H1 (cell line): ENCODE data around the gene BEAN1. TPM values are rescaled to one million over a fixed set of nuclear protein-coding genes. Genes with fewer than 3 reads are reported as not detected.

ENCODE experiments used
- CTCF ChIA-PET: fragments of 300-600 bp; sonication (Branson Sonifier 250); formaldehyde crosslinking; loops from one replicate; lab custom pipeline; 2021; ENCODE audit not compliant: partially characterized antibody; lab: Charles Lee
- POLR2A ChIA-PET: fragments of 300-600 bp; sonication (Branson Sonifier 250); formaldehyde crosslinking; loops from one replicate; lab custom pipeline; 2021; ENCODE audit warnings: inconsistent platforms; ENCODE audit not compliant: partially characterized antibody; lab: Charles Lee
- DNase-seq, 2 experiments: peaks; one replicate each; pipeline versions ENCODE4 v3.0.0 to v3.0.0-alpha.2; 2010 to 2022; ENCODE audit warnings: low spot score in 2 of 2, low read depth in 1 of 2, mixed read lengths in 1 of 2
- FAIRE-seq: peaks from 2 replicates; lab custom pipeline; 2011; peaks lifted over from hg19 to GRCh38; lab: Jason Lieb, UNC
- H2AFZ ChIP-seq: 2 replicates; pipeline ENCODE4 v1.8.1; 2012; ENCODE audit warnings: low read length, inconsistent platforms
- H2AK5ac ChIP-seq: 2 replicates; pipeline ENCODE4 v1.6.1; 2013; ENCODE audit warnings: low read depth, low read length
- H2BK120ac ChIP-seq: replicated peaks from 2 replicates; pipeline ENCODE3; 2013; ENCODE audit warnings: low read depth, low read length, inconsistent platforms
- H2BK12ac ChIP-seq: 2 replicates; pipeline ENCODE4 v1.6.1; 2013; ENCODE audit warnings: low read depth, low read length
- H2BK15ac ChIP-seq: 2 replicates; pipeline ENCODE4 v1.6.1; 2013; ENCODE audit warnings: low read length
- H2BK20ac ChIP-seq: 2 replicates; pipeline ENCODE4 v1.6.1; 2013; ENCODE audit warnings: low read length
- H2BK5ac ChIP-seq: 2 replicates; pipeline ENCODE4 v1.6.1; 2013; ENCODE audit warnings: low read depth, low read length
- H3K14ac ChIP-seq: 2 replicates; pipeline ENCODE4 v1.6.1; 2013; ENCODE audit warnings: inconsistent platforms; ENCODE audit not compliant: insufficient read length
- H3K18ac ChIP-seq: 2 replicates; pipeline ENCODE4 v1.6.1; 2013; ENCODE audit warnings: low read length; ENCODE audit errors: extremely low read depth
- H3K23ac ChIP-seq: 2 replicates; pipeline ENCODE4 v1.6.1; 2013; ENCODE audit warnings: inconsistent platforms; ENCODE audit not compliant: insufficient read length
- H3K23me2 ChIP-seq: 2 replicates; pipeline ENCODE4 v1.6.1; 2013; ENCODE audit warnings: low read depth, low read length
- H3K27ac ChIP-seq: 2 replicates; pipeline ENCODE4 v1.6.1; 2011; ENCODE audit warnings: low read depth, low read length, inconsistent platforms
- H3K27me3 ChIP-seq, 4 experiments: replicated peaks in 1 of 4; 1 replicate in 1 of 4; 2 replicates in 3 of 4; pipeline versions ENCODE4 v1.6.1 to v1.8.1; 2011 to 2013; ENCODE audit warnings: low read length in 3 of 4, mild to moderate bottlenecking in 3 of 4, inconsistent platforms in 2 of 4, mixed read lengths in 2 of 4, moderate library complexity in 1 of 4; ENCODE audit not compliant: control insufficient read depth in 3 of 4, insufficient read depth in 3 of 4; ENCODE audit errors: extremely low read depth in 1 of 4
- H3K36me3 ChIP-seq, 4 experiments: 2 replicates each; pipeline versions ENCODE4 v1.6.1 to v1.8.1; 2011 to 2013; ENCODE audit warnings: mild to moderate bottlenecking in 4 of 4, low read length in 3 of 4, moderate library complexity in 2 of 4, control low read depth in 1 of 4, inconsistent platforms in 1 of 4; ENCODE audit not compliant: insufficient read depth in 4 of 4, control insufficient read depth in 2 of 4
- H3K4ac ChIP-seq: replicated peaks from 2 replicates; pipeline ENCODE3; 2013; ENCODE audit warnings: low read length, low read depth, mixed read lengths, inconsistent platforms; ENCODE audit not compliant: insufficient read length
- H3K4me1 ChIP-seq, 4 experiments: replicated peaks in 1 of 4; 1 replicate in 1 of 4; 2 replicates in 3 of 4; pipeline versions ENCODE4 v1.6.1 to v1.8.1; 2011 to 2013; ENCODE audit warnings: low read length in 3 of 4, inconsistent platforms in 2 of 4, mixed read lengths in 1 of 4; ENCODE audit not compliant: insufficient read depth in 4 of 4, control insufficient read depth in 3 of 4
- H3K4me2 ChIP-seq, 2 experiments: 2 replicates each; pipeline versions ENCODE4 v1.6.1 to v1.8.1; 2011 to 2013; ENCODE audit warnings: low read depth in 2 of 2, low read length in 2 of 2, control low read depth in 1 of 2, inconsistent platforms in 1 of 2, mild to moderate bottlenecking in 1 of 2; ENCODE audit not compliant: insufficient read depth in 1 of 2
- H3K4me3 ChIP-seq, 4 experiments: fragments of 200-600, 300-600 bp in 1 of 4; sonication (generic), shearing (Covaris generic), sonication (Bioruptor Twin) in 1 of 4; 2 replicates each; pipeline versions ENCODE4 v1.5.1 to v1.8.1; 2011 to 2016; ENCODE audit warnings: low read length in 4 of 4, low read depth in 3 of 4, control low read depth in 2 of 4, inconsistent platforms in 2 of 4, mild to moderate bottlenecking in 2 of 4, mixed read lengths in 1 of 4, moderate library complexity in 1 of 4; ENCODE audit not compliant: insufficient read depth in 2 of 4; ENCODE audit errors: extremely low read depth in 1 of 4
- H3K56ac ChIP-seq: replicated peaks from 2 replicates; pipeline ENCODE3; 2013; ENCODE audit warnings: low read depth, mild to moderate bottlenecking, mixed read lengths, low read length, inconsistent platforms; ENCODE audit not compliant: insufficient read length
- H3K79me1 ChIP-seq: 2 replicates; pipeline ENCODE4 v1.6.1; 2013; ENCODE audit warnings: low read depth, low read length, control low read depth
- H3K79me2 ChIP-seq, 2 experiments: 2 replicates each; pipeline versions ENCODE4 v1.6.1 to v1.8.1; 2012 to 2013; ENCODE audit warnings: low read length in 2 of 2, mild to moderate bottlenecking in 2 of 2, inconsistent platforms in 1 of 2; ENCODE audit not compliant: insufficient read depth in 2 of 2, control insufficient read depth in 1 of 2
- H3K9ac ChIP-seq, 4 experiments: replicated peaks in 1 of 4; 1 replicate in 1 of 4; 2 replicates in 3 of 4; pipeline versions ENCODE4 v1.6.1 to v1.8.1; 2011 to 2013; ENCODE audit warnings: low read depth in 3 of 4, low read length in 3 of 4, control low read depth in 2 of 4, mild to moderate bottlenecking in 2 of 4, moderate library complexity in 2 of 4, inconsistent platforms in 1 of 4; ENCODE audit errors: extremely low read depth in 1 of 4
- H3K9me3 ChIP-seq, 2 experiments: 2 replicates each; pipeline versions ENCODE4 v1.6.1 to v1.8.1; 2012 to 2013; ENCODE audit warnings: mild to moderate bottlenecking in 2 of 2, moderate library complexity in 2 of 2, control low read depth in 1 of 2, inconsistent platforms in 1 of 2, low read depth in 1 of 2, low read length in 1 of 2, mixed read lengths in 1 of 2; ENCODE audit not compliant: insufficient read depth in 2 of 2
- H4K20me1 ChIP-seq, 2 experiments: replicated peaks in 1 of 2; 2 replicates each; pipeline versions ENCODE3 to v1.8.1; 2011 to 2013; ENCODE audit warnings: inconsistent platforms in 2 of 2, low read length in 2 of 2, mild to moderate bottlenecking in 1 of 2; ENCODE audit not compliant: insufficient read depth in 2 of 2, control insufficient read depth in 1 of 2
- H4K5ac ChIP-seq: 2 replicates; pipeline ENCODE4 v1.6.1; 2013; ENCODE audit warnings: low read length, low read depth, mixed read lengths, inconsistent platforms; ENCODE audit not compliant: insufficient read length
- H4K8ac ChIP-seq: 2 replicates; pipeline ENCODE4 v1.8.0; 2013; ENCODE audit warnings: mild to moderate bottlenecking, moderate library complexity, low read length, inconsistent platforms; ENCODE audit not compliant: insufficient read depth; ENCODE audit errors: extremely low read depth
- H4K91ac ChIP-seq: replicated peaks from 2 replicates; pipeline ENCODE3; 2013; ENCODE audit warnings: low read length, mixed read lengths, inconsistent platforms; ENCODE audit not compliant: insufficient read length
- BACH1 ChIP-seq: IDR thresholded peaks from 2 replicates; pipeline ENCODE4 v1.6.1; 2012; ENCODE audit warnings: low read length, improper control_type of control experiment
- BCL11A ChIP-seq, 2 experiments: IDR thresholded peaks; one replicate each; pipeline ENCODE4 v1.6.1; 2011; ENCODE audit warnings: low read depth in 2 of 2, low read length in 2 of 2, mild to moderate bottlenecking in 2 of 2
- JUN ChIP-seq: IDR thresholded peaks from 2 replicates; pipeline ENCODE4 v1.6.1; 2011; ENCODE audit warnings: low read depth, mild to moderate bottlenecking, improper control_type of control experiment, low read length
- PHF8 ChIP-seq: fragments of 200-600 bp; sonication (generic); conservative IDR thresholded peaks from 2 replicates; pipeline ENCODE4 v1.7.1; 2012; ENCODE audit warnings: low read depth, mild to moderate bottlenecking, inconsistent platforms, low read length, moderate library complexity
- SAP30 ChIP-seq: fragments of 300-600 bp; sonication (generic); IDR thresholded peaks from 2 replicates; pipeline ENCODE4 v1.7.1; 2012; ENCODE audit warnings: low read length, moderate library complexity, mild to moderate bottlenecking, inconsistent platforms; ENCODE audit not compliant: insufficient read depth, insufficient replicate concordance
- SIN3A ChIP-seq, 2 experiments: IDR thresholded peaks in 1 of 2; conservative IDR thresholded peaks in 1 of 2; 2 replicates each; pipeline ENCODE4 v1.6.1; 2011 to 2012; ENCODE audit warnings: low read length in 2 of 2, improper control_type of control experiment in 1 of 2, low read depth in 1 of 2, mild to moderate bottlenecking in 1 of 2
- SIRT6 ChIP-seq: IDR thresholded peaks from one replicate; pipeline ENCODE4 v1.7.1; 2012; ENCODE audit warnings: low read length, inconsistent platforms
- TAF7 ChIP-seq: optimal IDR thresholded peaks from 2 replicates; pipeline ENCODE3; 2011; ENCODE audit warnings: low read depth, mild to moderate bottlenecking, inconsistent platforms, low read length, moderate library complexity, borderline replicate concordance
- ZNF274 ChIP-seq: IDR thresholded peaks from 2 replicates; pipeline ENCODE4 v1.7.0; 2012; ENCODE audit warnings: low read length, borderline replicate concordance; ENCODE audit errors: extremely low read depth
- WGBS, 2 experiments: shearing (Covaris generic) in 1 of 2; methylation state at CpG; one replicate each; pipeline versions ENCODE4 v1.1.6 to v1.1.7; 2013 to 2015; ENCODE audit warnings: low lambda C conversion rate in 2 of 2, mixed read lengths in 2 of 2, inconsistent platforms in 1 of 2, low coverage in 1 of 2, missing lambda C conversion rate in 1 of 2; ENCODE audit not compliant: insufficient replicate concordance in 2 of 2, insufficient coverage in 1 of 2, insufficient read length in 1 of 2; ENCODE audit errors: extremely low coverage in 1 of 2, missing lambda C conversion rate in 1 of 2; 5-methylcytosine and 5-hydroxymethylcytosine counted together
- polyA plus RNA-seq, 7 experiments: library from polyadenylated mRNA; depleted of rRNA in 3 of 7; stranded (reverse) in 5 of 7; unstranded in 2 of 7; fragments of >200 nt in 5 of 7; fragments of 200-250 nt in 2 of 7; gene quantifications; 1 replicate in 5 of 7; 2 replicates in 1 of 7; 4 replicates in 1 of 7; pipeline versions ENCODE4 v1.2.1 to v1.2.3, GENCODE V29; 2011 to 2013; ENCODE audit warnings: missing spikeins in 2 of 7, mixed read lengths in 2 of 7
- total RNA-seq: library from RNA; stranded (reverse); fragmentation: NEBNext Ultra II Directional; extraction: Animal tissue kit (Norgen Biotek cat#: 25700); gene quantifications from 2 replicates; pipeline ENCODE4 v1.2.1, GENCODE V29; 2021
- TF ChIP-seq, protein P1 (sequence below): IDR thresholded peaks from 2 replicates; pipeline ENCODE4 v1.6.1; 2012; ENCODE audit warnings: low read length, inconsistent platforms

Gene BEAN1
- total and polyA plus RNA-seq, 2 of the 8 experiments (the other 6 are each of a cell fraction or from before 2014, with no cell fraction given), result 0.08 TPM; not detected in 1

DNA sequence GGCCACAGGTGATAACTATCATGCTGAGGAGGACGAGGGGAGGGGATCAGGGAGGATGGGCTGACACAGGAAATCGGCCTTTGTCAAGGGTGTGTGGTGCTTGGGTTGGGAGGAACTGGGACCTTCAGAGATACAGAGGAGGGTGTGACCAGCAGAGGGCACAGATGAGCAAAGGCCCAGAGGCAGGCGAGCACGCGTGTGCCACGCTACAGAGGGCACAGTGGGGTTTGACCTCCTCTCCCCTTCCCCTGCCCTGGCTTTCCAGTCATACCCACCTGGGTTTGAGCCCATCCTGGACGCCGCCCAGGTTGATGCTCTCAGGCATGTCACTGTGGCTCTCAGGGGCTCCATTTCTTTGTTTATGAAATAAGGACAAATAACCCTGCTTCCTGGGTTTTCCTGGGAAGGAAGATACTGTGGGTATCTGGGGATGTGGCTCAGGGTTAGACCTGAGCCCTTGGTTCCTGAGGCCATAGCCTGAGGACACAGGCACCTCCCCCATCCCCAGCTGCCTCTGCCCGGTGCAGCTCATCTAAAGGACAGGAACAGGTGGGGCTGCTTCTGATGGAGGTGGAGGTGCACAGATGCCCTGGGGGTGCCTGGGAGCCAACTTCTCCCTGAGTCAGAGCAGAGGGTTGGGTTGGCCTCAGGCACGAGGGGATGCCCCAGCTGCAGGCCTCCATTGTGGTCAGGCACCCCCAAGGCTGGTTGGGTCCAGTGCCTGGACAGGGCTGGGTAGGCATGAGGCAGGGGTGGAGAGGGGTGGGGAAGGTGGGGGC is 51.8 kb downstream of the BEAN1 start:
- Histone ChIP-seq H3K23ac (no peak overlapping the region), H3K4me2 (no peak overlapping the region), H3K56ac (no peak overlapping the region), H3K9ac (no peak overlapping the region), H2AK5ac (no peak overlapping the region), H2BK5ac (no peak overlapping the region), H4K5ac (no peak overlapping the region), H3K14ac (no peak overlapping the region), H3K36me3 (no peaks in the 10 kb centered on the region), H2BK20ac (no peak overlapping the region), H2BK15ac (peak overlapping the region; percentile 81; the same call in 1 of the 2 replicates), H3K9me3 (no peaks in the 10 kb centered on the region), H4K8ac (no peak overlapping the region), H2AFZ (no peak overlapping the region), H4K20me1 (no peaks in the 10 kb centered on the region), H3K4me1 (peaks cover 0 to 8% (median 2%) of the 10 kb centered on the region in 4 experiments; a peak in 6 of 7 replicates), H3K4ac (peak overlapping the region; percentile 15), H3K79me2 (no peaks in the 10 kb centered on the region), H3K27me3 (peaks cover 0 to 3% (median 0%) of the 10 kb centered on the region in 4 experiments; a peak in 1 of 7 replicates), H3K23me2 (no peaks in the 10 kb centered on the region), H4K91ac (no peak overlapping the region), H3K18ac (no peak overlapping the region), H3K4me3 (no peak overlapping the region), H3K79me1 (no peaks in the 10 kb centered on the region), H3K27ac (no peak overlapping the region), H2BK120ac (no peak overlapping the region), H2BK12ac (no peak overlapping the region; the same call in 1 of the 2 replicates)
- FAIRE-seq (peak; percentile 88), DNase-seq (peak; percentile 59 to 81)
- WGBS, 2 experiments, result 47% methylated on average over 9 of the region's 10 CpGs; no CpG with 5 or more reads in 1 of the 2 experiments
- POLR2A ChIA-PET, result no interaction called here
- CTCF ChIA-PET, result interaction anchor here (0.9 to 15.3 kb wide), 20 partner anchors 10 to 214 kb away, joined by 3 to 226 read pairs (median 4); partner anchors contain the start of genes BEAN1 and CKLF
- TF ChIP-seq, protein P1, sequence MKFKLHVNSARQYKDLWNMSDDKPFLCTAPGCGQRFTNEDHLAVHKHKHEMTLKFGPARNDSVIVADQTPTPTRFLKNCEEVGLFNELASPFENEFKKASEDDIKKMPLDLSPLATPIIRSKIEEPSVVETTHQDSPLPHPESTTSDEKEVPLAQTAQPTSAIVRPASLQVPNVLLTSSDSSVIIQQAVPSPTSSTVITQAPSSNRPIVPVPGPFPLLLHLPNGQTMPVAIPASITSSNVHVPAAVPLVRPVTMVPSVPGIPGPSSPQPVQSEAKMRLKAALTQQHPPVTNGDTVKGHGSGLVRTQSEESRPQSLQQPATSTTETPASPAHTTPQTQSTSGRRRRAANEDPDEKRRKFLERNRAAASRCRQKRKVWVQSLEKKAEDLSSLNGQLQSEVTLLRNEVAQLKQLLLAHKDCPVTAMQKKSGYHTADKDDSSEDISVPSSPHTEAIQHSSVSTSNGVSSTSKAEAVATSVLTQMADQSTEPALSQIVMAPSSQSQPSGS, result no peak
- TF ChIP-seq SIN3A (conservative IDR thresholded peaks at IDR 0.05 in 1 of 2, IDR thresholded peaks at IDR 0.05 in 1 of 2; ENCODE audit: low read depth in 1 of 2, low read length in 2 of 2) (no peak), SAP30 (no peak), JUN (no peak), TAF7 (no peak), BCL11A (IDR thresholded peaks at IDR 0.05; ENCODE audit: low read depth in 2 of 2, low read length in 2 of 2) (no peak), BACH1 (peak; percentile 43; the same call in 1 of the 2 replicates), PHF8 (no peak), ZNF274 (no peak), SIRT6 (no peak)
